Uterus (tissue), 4 donors: ENCODE data around the gene TMEM170A. TPM values are rescaled to one million over a fixed set of nuclear protein-coding genes. Genes with fewer than 3 reads are reported as not detected.
"Not testable (repeated sequence)": the region's sequence is repeated elsewhere in the genome, so short reads cannot be mapped to it uniquely, and the experiment has no call there.

Source experiments
- DNase-seq, 2 donors: peaks; one replicate each; pipeline ENCODE4 v3.0.0-alpha.2; 2019 to 2020
- H3K27ac ChIP-seq, 2 donors: fragments of 200-600 bp; sonication (generic); 1 replicate in 1 of 2; 2 replicates in 1 of 2; pipeline ENCODE4 v1.5.1; 2016 to 2018
- H3K27me3 ChIP-seq, 2 donors: fragments of 200-600 bp; sonication (generic); one replicate each; pipeline ENCODE4 v1.5.1; 2018 to 2019; ENCODE audit warnings: control low read depth in 1 of 2
- H3K36me3 ChIP-seq, 2 donors: fragments of 200-600 bp; sonication (generic); one replicate each; pipeline ENCODE4 v1.5.1; 2019; ENCODE audit warnings: control low read depth in 1 of 2
- H3K4me1 ChIP-seq, 2 donors: fragments of 200-600 bp; sonication (generic); one replicate each; pipeline ENCODE4 v1.5.1; 2018 to 2019; ENCODE audit warnings: control low read depth in 1 of 2
- H3K4me3 ChIP-seq, 2 donors: fragments of 200-600 bp; sonication (generic); 1 replicate in 1 of 2; 2 replicates in 1 of 2; pipeline ENCODE4 v1.5.1; 2018 to 2019; ENCODE audit warnings: mild to moderate bottlenecking in 1 of 2
- H3K9me3 ChIP-seq, 2 donors: fragments of 200-600 bp; sonication (generic); one replicate each; pipeline ENCODE4 v1.5.1; 2019; ENCODE audit warnings: control low read depth in 1 of 2
- CTCF ChIP-seq, 4 experiments: fragments of 200-600 bp in 2 of 4; fragments of 450-650 bp in 2 of 4; sonication (generic) in 2 of 4; IDR thresholded peaks; one replicate each; pipeline ENCODE4 v1.5.1; 2016 to 2019; ENCODE audit warnings: antibody characterized with exemption in 4 of 4, mild to moderate bottlenecking in 2 of 4, moderate library complexity in 1 of 4
- POLR2A ChIP-seq, 2 donors: fragments of 450-650 bp; IDR thresholded peaks; one replicate each; pipeline ENCODE4 v1.6.1; 2016; ENCODE audit warnings: antibody characterized with exemption in 2 of 2, mild to moderate bottlenecking in 1 of 2, moderate library complexity in 1 of 2
- intact Hi-C: fragments of 100-400 bp; cut with DNase I; formaldehyde crosslinking; loops from one replicate; pipeline ENCODE4 v1.15.1; 2023; ENCODE audit warnings: low total_unique reads
- total RNA-seq, 4 donors: library from RNA; depleted of rRNA in 3 of 4; stranded (reverse); fragments of >200 nt in 3 of 4; gene quantifications; one replicate each; pipeline versions ENCODE4 v1.1.0 to v1.2.4, GENCODE V29; 2014 to 2023
- donor health status: DM: yes; HTN: yes; CAD: no.

Gene TMEM170A
- total RNA-seq = 10 to 100 TPM in 3 of 4 donors, 1 to 10 TPM in 1; 10.0 to 69.5 (median 21.4) TPM

- H3K4me1 ChIP-seq = no peaks in the 10 kb centered on the region
- no peaks in the 10 kb centered on the region for H3K9me3 ChIP-seq
- peak within 1 kb of the TSS; percentile 94 to 98 for H3K27ac ChIP-seq
- H3K4me3 ChIP-seq = peak within 1 kb of the TSS; percentile 69 to 80
- intact Hi-C loops = no loop called here
- peak; percentile 99 to 100 for DNase-seq
- H3K27me3 ChIP-seq = no peaks in the 10 kb centered on the region
- peak; percentile 100 for TF ChIP-seq CTCF (IDR thresholded peaks at IDR 0.05)
- TF ChIP-seq POLR2A (IDR thresholded peaks at IDR 0.05) = peak; percentile 89 to 98
- no peaks in the 10 kb centered on the region for H3K36me3 ChIP-seq
These were observed at the start of gene TMEM170A for GRCh38 chr16:75464122-75464918. Gene TMEM170A, minus strand, starts transcription at chr16:75464689. Its CDS starts 89 bp downstream, at chr16:75464600.

GRCh38 chr16:75506574-75506973 lies 42.1 kb upstream of the TMEM170A start:
- Histone ChIP-seq H3K9me3 (no peaks in the 10 kb centered on the region), H3K36me3 (no peaks in the 10 kb centered on the region), H3K4me3 (no peak overlapping the region), H3K27ac (no peak overlapping the region), H3K27me3 (no peaks in the 10 kb centered on the region), H3K4me1 (no peaks in the 10 kb centered on the region)
- TF ChIP-seq POLR2A (IDR thresholded peaks at IDR 0.05) = no peak
- no peak for TF ChIP-seq CTCF (IDR thresholded peaks at IDR 0.05)
- no peak for DNase-seq
- intact Hi-C loops = no loop called here

GRCh38 chr16:75506107-75506506 lies 41.6 kb upstream of the TMEM170A start:
- intact Hi-C loops = no loop called here
- Histone ChIP-seq H3K4me3 (no peak overlapping the region), H3K36me3 (no peaks in the 10 kb centered on the region), H3K27me3 (no peaks in the 10 kb centered on the region), H3K4me1 (no peaks in the 10 kb centered on the region), H3K27ac (no peak overlapping the region), H3K9me3 (no peaks in the 10 kb centered on the region)
- no peak for TF ChIP-seq CTCF (IDR thresholded peaks at IDR 0.05)
- no peak for TF ChIP-seq POLR2A (IDR thresholded peaks at IDR 0.05)
- DNase-seq = no peak

GRCh38 chr16:75503801-75504200 lies 39.3 kb upstream of the TMEM170A start:
- Histone ChIP-seq H3K27ac (no peak overlapping the region), H3K9me3 (no peaks in the 10 kb centered on the region), H3K4me1 (no peaks in the 10 kb centered on the region), H3K27me3 (no peaks in the 10 kb centered on the region), H3K36me3 (no peaks in the 10 kb centered on the region), H3K4me3 (no peak overlapping the region)
- intact Hi-C loops = no loop called here
- TF ChIP-seq CTCF (IDR thresholded peaks at IDR 0.05) (no peak), POLR2A (IDR thresholded peaks at IDR 0.05) (no peak)
- no peak for DNase-seq

- Histone ChIP-seq H3K27me3 (no peaks in the 10 kb centered on the region), H3K27ac (no peak overlapping the region), H3K4me3 (no peak overlapping the region), H3K36me3 (no peaks in the 10 kb centered on the region), H3K9me3 (no peaks in the 10 kb centered on the region), H3K4me1 (no peaks in the 10 kb centered on the region)
- TF ChIP-seq POLR2A (IDR thresholded peaks at IDR 0.05) (no peak), CTCF (IDR thresholded peaks at IDR 0.05) (no peak)
- intact Hi-C loops = no loop called here
- no peak for DNase-seq
These were observed 38.6 kb upstream of the TMEM170A start for GRCh38 chr16:75502916-75503605.

- intact Hi-C loops, H3K27ac ChIP-seq, H3K4me1 ChIP-seq, H3K4me3 ChIP-seq, DNase-seq, H3K27me3 ChIP-seq, H3K9me3 ChIP-seq, H3K36me3 ChIP-seq: not testable (repeated sequence)
These were observed 37.3 kb upstream of the TMEM170A start for GRCh38 chr16:75501820-75502219.
